ENCODE measurements around the gene TMEM53. TPM values are rescaled to one million over a fixed set of nuclear protein-coding genes. Genes with fewer than 3 reads are reported as not detected.

TMEM53 gene
- total RNA-seq, 1 experiment from 2014 or later: 6.2 TPM

DNA sequence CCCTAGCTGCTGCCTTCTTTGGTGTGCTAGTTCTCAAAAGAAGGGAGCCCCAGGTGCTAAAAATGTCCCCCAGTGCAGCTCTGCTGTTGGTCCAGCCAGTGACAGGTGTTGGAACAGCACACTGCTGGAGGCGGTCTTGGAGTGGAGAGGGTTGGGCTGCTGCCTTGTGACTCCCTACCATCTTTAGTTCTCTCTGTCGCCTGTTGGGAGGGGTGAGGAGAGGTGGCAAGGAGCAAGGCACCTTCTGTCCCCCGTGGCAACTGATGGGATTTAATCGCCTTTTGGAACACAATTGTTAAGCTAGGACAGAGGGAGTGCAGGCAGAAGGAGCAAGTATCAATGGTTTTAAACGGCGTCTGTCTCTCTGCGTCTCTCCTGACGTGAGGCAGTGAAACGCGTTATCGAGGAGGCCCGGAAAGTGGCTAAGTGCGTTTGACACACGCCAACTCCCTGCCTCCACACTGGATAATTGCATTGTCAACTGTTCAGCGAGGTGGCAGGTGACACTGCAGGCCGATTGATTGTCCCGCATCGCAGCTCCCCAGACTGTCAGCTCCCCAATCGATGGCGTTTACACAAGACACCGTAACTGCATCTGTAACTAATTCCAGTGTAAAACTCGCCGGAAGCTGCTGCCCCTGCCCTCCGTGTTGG is 34.0 kb downstream of the TMEM53 start:
- Histone ChIP-seq H4K8ac (replicated peaks; ENCODE audit: insufficient read length, low read depth, low read length) (no peak overlapping the region), H3K4me1 (ENCODE audit: insufficient read depth, low read length) (no peaks in the 10 kb centered on the region), H4K20me1 (ENCODE audit: control insufficient read depth, insufficient read depth, insufficient read length) (no peaks in the 10 kb centered on the region), H3K18ac (ENCODE audit: insufficient read length, low read depth, low read length) (no peak overlapping the region), H3K23me2 (ENCODE audit: insufficient read length, low read depth, low read length, poor library complexity, severe bottlenecking) (no peaks in the 10 kb centered on the region), H4K5ac (ENCODE audit: insufficient read length, low read depth, low read length) (no peak overlapping the region), H2BK15ac (ENCODE audit: low read depth, low read length) (no peak overlapping the region), H3K14ac (ENCODE audit: insufficient read depth, low read length) (no peak overlapping the region), H3K79me1 (ENCODE audit: insufficient read depth, low read depth, low read length, poor library complexity, severe bottlenecking) (no peaks in the 10 kb centered on the region), H3K56ac (ENCODE audit: insufficient read length, low read depth, low read length) (no peak overlapping the region), H2BK5ac (ENCODE audit: insufficient read length, low read length) (no peak overlapping the region), H2BK12ac (ENCODE audit: insufficient read length, low read depth, low read length) (no peak overlapping the region), H2BK120ac (ENCODE audit: low read depth, low read length, poor library complexity, severe bottlenecking) (no peak overlapping the region), H3K4ac (ENCODE audit: low read depth, low read length) (no peak overlapping the region), H3K23ac (ENCODE audit: insufficient read length, low read depth, low read length) (no peak overlapping the region), H3K79me2 (ENCODE audit: insufficient read depth, low read length) (no peaks in the 10 kb centered on the region), H3K27me3 (ENCODE audit: insufficient read depth, low read length) (no peaks in the 10 kb centered on the region), H2AK5ac (ENCODE audit: insufficient read length, low read length) (no peak overlapping the region), H3T11ph (ENCODE audit: low read length) (no peak overlapping the region), H2BK20ac (ENCODE audit: low read depth, low read length, poor library complexity, severe bottlenecking) (no peak overlapping the region), H3K9me3 (ENCODE audit: control insufficient read depth, low read depth, low read length) (no peaks in the 10 kb centered on the region), H4K91ac (ENCODE audit: insufficient read length, low read depth, low read length) (no peak overlapping the region), H2AFZ (ENCODE audit: low read length) (no peak overlapping the region), H3K4me2 (ENCODE audit: insufficient read depth, insufficient read length, low read length) (no peak overlapping the region), H3K9ac (ENCODE audit: extremely low read depth, insufficient read length, low read length) (no peak overlapping the region), H3K27ac (ENCODE audit: insufficient read length, low read depth, low read length) (no peak overlapping the region)
- Mint-ChIP-seq H3K27me3 (ENCODE audit: low read depth) (no peaks in the 10 kb centered on the region), H3K36me3 (ENCODE audit: insufficient read depth in 1 of 3, low read depth in 3 of 3) (peaks cover 33 to 90% (median 82%) of the 10 kb centered on the region in 3 experiments), H3K27ac (no peak overlapping the region), H3K4me3 (no peak overlapping the region), H3K9me3 (no peaks in the 10 kb centered on the region), H3K4me1 (no peaks in the 10 kb centered on the region)
- TF ChIP-seq, protein P1, sequence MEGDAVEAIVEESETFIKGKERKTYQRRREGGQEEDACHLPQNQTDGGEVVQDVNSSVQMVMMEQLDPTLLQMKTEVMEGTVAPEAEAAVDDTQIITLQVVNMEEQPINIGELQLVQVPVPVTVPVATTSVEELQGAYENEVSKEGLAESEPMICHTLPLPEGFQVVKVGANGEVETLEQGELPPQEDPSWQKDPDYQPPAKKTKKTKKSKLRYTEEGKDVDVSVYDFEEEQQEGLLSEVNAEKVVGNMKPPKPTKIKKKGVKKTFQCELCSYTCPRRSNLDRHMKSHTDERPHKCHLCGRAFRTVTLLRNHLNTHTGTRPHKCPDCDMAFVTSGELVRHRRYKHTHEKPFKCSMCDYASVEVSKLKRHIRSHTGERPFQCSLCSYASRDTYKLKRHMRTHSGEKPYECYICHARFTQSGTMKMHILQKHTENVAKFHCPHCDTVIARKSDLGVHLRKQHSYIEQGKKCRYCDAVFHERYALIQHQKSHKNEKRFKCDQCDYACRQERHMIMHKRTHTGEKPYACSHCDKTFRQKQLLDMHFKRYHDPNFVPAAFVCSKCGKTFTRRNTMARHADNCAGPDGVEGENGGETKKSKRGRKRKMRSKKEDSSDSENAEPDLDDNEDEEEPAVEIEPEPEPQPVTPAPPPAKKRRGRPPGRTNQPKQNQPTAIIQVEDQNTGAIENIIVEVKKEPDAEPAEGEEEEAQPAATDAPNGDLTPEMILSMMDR (conservative IDR thresholded peaks at IDR 0.05): no peak
- no CpG with 5 or more reads among the region's 24 CpGs for WGBS (ENCODE audit: extremely low coverage, insufficient read length, low lambda C conversion rate)
- DNase-seq: no peak
